Kidney capillary endothelial cell (primary cell): ENCODE measurements around the gene MEFV.
"Not testable (repeated sequence)": the region's sequence is repeated elsewhere in the genome, so short reads cannot be mapped to it uniquely, and the experiment has no call there.

Experiments
- DNase-seq: peaks from one replicate; pipeline ENCODE4 v3.0.0-alpha.2; 2018; ENCODE audit warnings: low spot score

MEFV gene, protein sequence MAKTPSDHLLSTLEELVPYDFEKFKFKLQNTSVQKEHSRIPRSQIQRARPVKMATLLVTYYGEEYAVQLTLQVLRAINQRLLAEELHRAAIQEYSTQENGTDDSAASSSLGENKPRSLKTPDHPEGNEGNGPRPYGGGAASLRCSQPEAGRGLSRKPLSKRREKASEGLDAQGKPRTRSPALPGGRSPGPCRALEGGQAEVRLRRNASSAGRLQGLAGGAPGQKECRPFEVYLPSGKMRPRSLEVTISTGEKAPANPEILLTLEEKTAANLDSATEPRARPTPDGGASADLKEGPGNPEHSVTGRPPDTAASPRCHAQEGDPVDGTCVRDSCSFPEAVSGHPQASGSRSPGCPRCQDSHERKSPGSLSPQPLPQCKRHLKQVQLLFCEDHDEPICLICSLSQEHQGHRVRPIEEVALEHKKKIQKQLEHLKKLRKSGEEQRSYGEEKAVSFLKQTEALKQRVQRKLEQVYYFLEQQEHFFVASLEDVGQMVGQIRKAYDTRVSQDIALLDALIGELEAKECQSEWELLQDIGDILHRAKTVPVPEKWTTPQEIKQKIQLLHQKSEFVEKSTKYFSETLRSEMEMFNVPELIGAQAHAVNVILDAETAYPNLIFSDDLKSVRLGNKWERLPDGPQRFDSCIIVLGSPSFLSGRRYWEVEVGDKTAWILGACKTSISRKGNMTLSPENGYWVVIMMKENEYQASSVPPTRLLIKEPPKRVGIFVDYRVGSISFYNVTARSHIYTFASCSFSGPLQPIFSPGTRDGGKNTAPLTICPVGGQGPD

GRCh38 chr16:3256146-3256865 is at the start of gene MEFV:
Gene MEFV, minus strand, starts transcription at chr16:3256633. Its CDS starts 46 bp downstream, at chr16:3256587.
- DNase-seq, result no peak

- no peak for DNase-seq
Measured at GRCh38 chr16:3306078-3306477, 49.6 kb upstream of the MEFV start.

- peak; percentile 81 for DNase-seq
Measured at GRCh38 chr16:3305109-3306068, 49.0 kb upstream of the MEFV start, which contains the start of the genes TIGD7 and ZNF75A. Gene TIGD7, minus strand, starts transcription at chr16:3305430. Its CDS starts 4,816 bp downstream, at chr16:3300614. Gene ZNF75A, plus strand, starts transcription at chr16:3305497. Its CDS starts 2,932 bp downstream, at chr16:3308429.

DNA sequence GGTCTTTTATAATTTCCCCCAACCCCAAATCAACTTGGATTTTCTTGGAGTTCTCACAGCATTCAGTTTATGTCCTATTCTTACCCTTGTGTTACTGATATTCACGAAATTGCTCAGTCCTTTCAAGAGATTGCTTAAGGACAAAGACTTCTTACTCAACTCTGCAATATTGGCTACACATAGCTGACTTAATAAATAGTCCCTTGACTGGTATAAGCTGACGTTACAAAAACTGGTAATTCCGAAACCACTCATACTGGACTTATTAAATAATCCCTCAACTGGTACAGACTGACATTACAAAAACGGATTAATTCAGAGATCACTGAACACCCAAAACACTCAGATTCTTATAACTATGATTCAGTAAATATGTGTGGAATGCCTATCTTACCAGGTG is 47.9 kb upstream of the MEFV start:
- DNase-seq, result no peak

DNA sequence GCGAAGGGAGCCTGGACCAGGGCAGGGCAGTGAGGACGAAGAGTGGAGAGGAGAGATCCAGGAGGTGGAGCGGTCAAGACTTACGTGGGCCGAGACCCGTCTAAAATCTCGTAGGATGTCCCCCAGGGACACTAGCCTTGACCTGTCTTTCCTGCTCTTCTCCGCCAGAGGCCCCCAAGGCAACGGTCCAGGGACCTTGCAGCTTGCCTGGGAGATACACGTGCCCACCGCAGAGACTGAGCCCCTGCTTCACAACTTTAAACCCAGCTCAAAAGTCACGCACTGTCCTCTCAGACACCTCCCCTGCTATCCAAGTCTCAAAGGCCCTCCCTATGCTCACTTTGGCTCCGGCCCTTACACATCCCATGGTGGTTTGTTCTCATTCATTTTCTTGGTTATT is 39.4 kb upstream of the MEFV start:
- DNase-seq, result no peak

DNA sequence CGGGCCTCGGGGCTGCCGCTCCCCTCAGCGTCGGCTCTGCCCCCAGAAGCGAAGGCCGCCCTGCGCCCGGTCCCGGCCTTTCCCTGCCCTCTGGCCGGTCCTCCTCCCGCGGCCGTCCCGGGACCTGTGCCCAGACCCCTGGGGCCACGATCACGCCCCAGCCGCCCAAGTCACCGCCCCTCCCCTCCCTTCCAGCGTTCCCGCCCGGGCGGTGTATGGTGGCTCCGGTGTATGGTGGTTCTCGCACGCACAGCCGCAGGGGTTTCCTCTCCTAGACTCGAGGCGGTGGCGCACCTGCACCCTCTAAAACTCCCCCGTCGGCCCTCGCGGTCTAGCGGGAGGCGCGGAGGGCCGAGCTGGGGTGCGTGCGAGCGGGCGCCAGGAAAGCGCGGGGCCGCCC is 38.8 kb upstream of the MEFV start:
- no peak for DNase-seq

DNA sequence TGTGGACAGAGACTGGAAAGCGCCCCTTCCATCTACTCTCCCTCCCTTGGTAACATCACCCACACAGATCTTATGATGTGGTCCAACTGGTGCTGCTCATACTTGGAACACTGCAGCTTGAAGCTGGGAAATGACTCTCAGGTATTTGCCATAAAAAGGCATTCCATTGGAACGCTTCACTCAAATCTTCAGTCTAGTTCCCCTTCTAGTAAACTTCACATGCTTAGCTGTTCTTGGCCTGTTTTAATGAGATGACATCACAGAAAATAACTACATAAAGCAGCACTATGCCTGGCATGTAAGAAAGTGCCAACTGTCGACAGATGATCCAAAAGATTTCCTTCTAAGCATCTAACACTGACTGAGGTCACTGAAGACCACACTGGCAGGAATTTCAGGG is 36.2 kb upstream of the MEFV start:
- DNase-seq, result no peak

- no peak for DNase-seq
Measured at GRCh38 chr16:3289998-3290673, 33.7 kb upstream of the MEFV start.

- no peak for DNase-seq
Measured at GRCh38 chr16:3285131-3285530, 28.7 kb upstream of the MEFV start.

DNA sequence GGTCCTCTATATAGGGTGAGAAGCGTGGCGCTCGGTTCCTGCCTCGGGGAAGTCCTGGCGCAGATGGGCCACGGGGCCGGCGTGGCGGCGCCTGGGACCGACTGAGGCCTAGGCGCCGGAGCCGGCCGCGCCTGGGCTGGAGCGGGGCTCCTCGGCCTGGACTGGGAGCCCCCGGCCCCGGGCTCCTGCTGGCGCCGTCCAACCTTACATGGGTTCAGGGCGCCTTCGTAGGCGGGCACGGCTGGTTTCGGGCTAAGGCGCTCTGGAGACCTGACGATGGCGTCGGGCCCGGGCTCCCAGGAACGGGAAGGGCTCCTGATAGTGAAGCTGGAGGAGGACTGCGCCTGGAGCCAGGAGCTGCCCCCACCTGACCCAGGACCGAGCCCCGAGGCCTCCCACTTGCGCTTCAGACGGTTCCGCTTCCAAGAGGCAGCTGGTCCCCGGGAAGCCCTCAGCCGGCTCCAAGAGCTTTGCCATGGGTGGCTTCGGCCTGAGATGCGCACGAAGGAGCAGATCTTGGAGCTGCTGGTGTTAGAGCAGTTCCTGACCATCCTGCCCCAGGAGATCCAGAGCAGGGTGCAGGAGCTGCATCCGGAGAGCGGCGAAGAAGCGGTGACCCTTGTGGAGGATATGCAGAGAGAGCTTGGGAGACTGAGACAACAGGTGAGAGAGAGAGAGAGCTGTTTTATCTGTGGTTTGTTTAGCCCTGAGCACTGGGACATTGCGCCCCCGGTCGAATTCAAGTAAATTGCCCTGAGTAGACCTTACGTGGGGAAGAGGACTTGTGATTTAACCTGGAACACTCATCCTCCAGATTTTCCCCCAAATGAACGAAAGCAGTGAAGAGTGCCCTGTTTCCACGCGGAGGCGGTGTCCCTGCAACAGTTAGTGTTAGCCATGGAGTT is 27.4 kb upstream of the MEFV start:
- DNase-seq, result peak; percentile 25

GRCh38 chr16:3282730-3283542 is 26.5 kb upstream of the MEFV start, which contains the start of gene ZNF263:
Gene ZNF263, plus strand, starts transcription at chr16:3283491. Its CDS starts 328 bp downstream, at chr16:3283819.
- DNase-seq, result peak; percentile 98

GRCh38 chr16:3282103-3282729 is 25.8 kb upstream of the MEFV start:
- DNase-seq, result peak; percentile 54

DNA sequence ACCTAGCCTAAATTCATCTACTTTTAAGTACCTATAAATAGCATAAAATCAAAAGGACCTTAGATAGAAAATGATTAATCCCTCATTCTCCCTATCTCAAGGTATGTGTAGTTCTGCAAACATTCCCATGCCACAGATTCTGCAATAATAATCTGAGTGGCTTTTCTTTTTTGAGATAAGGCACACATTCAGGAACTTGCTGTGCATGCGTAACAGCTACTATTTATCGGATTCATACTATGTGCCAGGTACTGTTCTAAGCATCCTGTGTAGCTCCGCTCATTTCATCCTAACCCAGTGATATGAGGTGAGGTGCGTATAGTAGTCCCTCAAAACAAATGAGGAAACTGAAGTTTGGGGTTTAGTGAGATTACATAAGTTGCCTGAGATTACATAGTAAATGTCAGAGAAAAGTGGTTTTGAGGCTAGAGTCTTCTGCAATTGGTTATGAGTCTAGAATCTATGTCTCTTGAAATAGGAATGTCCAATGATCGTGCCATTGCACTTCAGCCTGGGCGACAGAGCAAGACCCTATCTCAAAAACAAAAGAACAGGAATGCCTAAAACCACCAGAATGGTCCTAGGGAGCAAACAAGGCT is 24.9 kb upstream of the MEFV start:
- DNase-seq, result no peak

- DNase-seq, result no peak
Measured at GRCh38 chr16:3276679-3277078, 20.2 kb upstream of the MEFV start.

DNA sequence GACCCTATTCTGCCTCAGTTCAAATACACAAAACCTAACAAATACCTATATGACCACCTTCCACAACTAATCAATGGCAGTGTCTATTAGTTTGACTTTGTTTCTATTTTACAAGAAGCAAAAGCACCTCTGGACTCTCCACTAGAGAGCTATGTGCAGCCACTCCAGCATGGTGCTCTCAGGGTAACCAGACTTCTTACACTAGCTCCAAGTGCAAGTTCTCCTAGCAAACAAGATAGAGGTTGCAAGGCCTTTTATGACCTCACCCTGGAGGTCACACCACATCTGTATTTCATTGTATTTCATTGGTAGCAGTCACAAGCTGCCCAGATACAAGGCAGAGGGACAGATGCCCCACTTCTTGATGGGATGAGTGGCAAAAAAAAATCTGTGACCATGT is 18.5 kb upstream of the MEFV start:
- DNase-seq, result no peak

DNA sequence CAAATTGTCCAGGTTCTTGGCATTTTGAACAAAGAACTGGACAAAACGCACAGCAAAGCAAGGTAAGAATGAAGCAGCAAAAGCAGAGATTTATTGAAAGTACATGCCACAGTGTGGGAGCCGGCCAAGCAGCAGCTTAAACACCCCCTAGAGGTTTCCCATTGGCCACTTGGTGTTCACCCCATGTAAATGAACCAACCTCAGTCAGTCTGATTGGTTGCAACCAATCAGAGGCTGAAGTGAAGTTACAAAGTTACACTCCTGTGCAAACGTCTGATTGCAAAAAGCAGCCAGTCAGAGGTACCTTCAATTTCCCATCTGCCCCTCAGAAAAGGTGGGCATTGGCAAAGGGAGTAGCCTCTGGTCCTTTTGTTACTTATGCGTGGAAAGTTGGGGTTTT is 18.1 kb upstream of the MEFV start:
- no peak for DNase-seq

DNA sequence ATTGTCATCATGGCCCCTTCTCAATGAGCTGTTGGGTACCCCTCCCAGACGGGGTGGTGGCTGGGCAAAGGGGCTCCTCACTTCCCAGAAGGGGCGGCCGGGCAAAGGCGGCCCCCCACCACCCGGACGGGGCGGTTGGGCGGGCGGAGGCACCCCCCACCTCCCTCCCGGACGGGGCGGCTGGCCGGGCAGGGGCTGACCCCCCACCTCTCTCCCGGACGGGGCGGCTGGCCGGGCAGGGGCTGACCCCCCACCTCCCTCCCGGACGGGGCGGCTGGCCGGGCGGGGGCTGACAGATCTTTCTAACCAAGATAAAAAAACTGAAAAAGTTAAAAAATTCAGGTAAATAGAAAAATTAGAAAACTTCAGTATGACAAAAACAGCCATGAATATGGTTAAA is 14.8 kb upstream of the MEFV start:
- DNase-seq, result not testable (repeated sequence)

DNA sequence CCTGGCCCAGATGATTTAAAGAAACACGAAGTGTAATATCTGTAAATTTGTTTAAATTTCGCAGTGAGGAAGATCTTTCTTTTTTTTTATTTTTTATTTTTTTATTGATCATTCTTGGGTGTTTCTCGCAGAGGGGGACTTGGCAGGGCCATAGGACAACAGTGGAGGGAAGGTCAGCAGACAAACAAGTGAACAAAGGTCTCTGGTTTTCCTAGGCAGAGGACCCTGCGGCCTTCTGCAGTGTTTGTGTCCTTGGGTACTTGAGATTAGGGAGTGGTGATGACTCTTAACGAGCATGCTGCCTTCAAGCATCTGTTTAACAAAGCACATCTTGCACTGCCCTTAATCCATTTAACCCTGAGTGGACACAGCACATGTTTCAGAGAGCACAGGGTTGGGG is 14.3 kb upstream of the MEFV start:
- DNase-seq, result not testable (repeated sequence)
